HG03378 (cell line): ENCODE results near the gene MACROD2.
"Not testable (repeated sequence)": the region's sequence is repeated elsewhere in the genome, so short reads cannot be mapped to it uniquely, and the experiment has no call there.

Source experiments
- ATAC-seq: cut with Tn5 transposase; IDR thresholded peaks from one replicate; pipeline ENCODE4 v1.9.1; 2021; ENCODE audit warnings: mild to moderate bottlenecking, moderate library complexity; ENCODE audit not compliant: unreplicated experiment

MACROD2 gene

DNA sequence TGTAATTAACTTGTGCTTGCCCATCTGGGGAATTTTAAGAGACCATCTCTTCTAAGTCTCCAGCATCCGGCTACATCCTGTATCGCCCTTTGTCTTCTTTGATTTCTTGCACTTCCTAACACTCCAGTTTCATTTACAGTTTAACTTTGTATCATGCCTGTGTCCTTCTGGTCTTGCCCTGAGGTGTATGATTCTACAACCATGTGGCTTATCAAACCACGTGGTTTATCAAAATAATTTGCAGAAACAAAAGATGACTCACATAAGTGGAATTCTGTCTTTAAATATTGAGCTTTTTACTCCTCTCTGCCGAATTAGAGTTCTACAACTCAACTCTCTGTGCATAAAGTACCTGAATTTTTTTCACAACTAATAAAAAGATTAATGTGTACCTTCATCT lies 1997.2 kb downstream of the MACROD2 start:
- no peak for ATAC-seq

DNA sequence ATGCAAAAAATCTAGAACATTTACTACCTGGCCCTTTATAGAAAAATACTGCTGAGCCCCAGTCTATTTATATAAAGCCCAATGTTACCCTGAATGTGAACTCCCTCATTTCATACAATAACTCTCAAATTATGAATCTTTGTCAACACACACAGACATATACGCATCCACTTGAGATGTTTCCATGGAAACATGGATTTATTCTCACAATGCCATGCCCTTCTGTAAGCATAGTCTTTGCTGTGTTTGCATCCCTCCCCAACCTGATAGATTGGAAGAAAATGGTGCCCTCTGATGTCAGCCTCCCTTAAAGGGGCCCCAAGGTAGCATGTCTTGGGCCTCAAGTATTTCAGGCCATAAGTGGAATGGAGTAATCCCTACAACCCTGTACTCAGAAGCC lies 2004.8 kb downstream of the MACROD2 start:
- no peak for ATAC-seq

DNA sequence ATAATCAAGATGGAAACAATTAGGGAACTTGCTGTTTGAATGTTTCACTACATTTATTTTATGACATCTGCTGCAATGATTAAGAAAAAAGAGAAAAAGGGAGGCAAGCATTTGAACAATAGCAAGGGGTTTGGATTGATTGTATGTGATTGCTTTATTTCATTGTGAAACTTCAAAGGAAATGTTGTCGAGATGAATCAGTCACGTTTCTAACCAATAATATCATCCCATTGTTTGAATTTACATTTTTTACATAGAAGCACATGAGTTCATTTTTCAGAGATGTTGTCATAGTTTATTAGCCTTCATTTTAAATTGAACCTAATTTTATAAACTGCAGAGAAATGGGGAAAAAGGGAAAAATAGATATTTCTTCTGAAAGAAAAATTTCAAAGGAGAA lies 2006.0 kb downstream of the MACROD2 start:
- ATAC-seq, result no peak

DNA sequence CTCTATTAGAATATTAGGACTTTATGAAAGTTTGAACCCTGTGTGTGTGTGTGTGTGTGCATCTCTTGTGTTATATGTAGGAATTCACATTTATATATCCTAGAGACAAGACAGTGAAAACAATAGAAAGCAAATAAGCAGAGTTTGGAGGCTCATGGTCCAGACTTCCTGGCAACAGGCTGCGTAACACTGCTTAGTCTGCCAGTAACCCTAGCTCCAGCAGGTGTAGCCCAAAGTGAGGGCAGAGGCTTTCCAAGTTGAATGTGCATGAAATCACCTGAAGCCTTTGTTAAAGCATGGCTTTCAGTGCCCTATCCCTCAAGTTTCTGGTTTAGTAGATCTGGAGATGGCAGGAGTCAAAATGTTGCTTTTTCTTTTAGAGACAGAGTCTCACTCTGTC lies 2008.0 kb downstream of the MACROD2 start:
- no peak for ATAC-seq

DNA sequence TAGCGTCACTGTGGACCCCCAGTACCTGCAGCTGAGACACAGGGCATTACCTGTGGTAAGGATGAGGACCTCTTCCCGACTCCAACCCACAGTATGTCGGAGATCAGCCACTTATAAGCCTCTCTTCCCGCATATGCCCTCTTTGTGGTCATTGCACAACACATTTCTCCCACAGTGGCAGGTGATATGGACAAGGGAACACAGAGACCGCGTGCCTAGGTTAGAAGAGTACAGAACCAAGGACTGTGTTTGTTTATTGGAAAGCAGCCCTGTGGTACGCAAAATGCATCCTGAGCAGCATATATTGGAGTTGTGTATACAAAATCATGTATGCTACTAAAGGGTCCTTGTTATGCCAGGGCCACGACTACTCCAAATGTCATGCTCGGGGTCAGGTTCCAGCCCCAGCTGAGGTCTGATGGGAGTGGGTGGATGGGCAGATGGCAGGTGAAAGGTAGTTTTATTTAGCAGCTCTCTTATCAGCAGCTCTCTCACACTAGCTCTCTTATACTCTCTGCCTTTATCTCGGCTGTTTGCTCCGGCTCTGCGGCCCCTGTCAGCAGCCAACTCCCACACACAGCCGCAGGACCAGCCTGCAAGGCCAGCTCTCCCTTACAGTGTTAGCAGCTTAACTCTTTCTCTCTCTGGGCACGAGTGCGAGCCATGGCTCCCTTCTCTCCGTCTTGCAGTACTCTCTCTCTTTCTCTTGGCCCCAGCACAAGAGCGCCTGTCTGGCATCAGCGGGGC lies 2009.0 kb downstream of the MACROD2 start:
- ATAC-seq, result no peak

DNA sequence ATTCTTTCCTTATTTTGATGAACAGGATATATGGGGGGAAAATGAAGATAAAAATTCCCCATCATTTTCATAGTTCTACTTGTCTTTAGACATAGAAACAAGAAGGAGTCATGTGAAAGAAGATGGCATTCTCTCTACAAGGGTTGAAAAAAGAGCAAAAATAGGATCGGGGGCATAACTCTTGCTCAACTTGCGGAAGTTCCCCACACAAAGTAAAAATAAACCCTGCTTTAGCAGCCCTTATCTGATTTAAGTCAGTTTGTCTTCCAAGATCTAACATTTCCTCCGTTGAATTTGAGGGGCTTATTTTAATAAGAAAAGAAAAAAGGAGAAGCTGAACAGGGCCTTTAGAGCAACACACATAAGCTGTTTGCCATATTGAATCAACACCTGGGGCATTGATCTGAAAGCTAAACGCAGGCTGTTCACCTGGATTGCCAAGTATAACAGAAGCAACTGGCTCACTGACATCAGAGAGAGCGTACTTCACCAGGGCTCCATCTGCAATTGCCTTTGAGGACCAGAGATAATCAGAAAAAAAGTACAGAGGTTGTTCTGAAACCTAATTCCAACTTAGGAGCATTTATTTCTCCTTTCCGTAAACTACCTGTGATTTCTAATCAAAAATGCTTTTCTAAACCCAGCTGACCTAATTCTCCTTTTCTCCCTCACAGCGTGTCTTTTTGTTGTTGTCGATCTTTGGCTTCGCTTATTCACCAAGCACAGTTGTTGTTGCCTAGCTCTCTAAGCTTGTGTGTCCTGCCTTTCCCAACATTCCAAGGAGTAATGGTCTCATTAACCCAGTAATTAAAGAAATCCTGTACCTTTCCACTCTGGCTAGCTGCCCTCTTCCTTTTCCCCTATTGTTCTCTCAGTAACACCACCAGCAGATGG lies 2010.0 kb downstream of the MACROD2 start:
- ATAC-seq, result no peak

DNA sequence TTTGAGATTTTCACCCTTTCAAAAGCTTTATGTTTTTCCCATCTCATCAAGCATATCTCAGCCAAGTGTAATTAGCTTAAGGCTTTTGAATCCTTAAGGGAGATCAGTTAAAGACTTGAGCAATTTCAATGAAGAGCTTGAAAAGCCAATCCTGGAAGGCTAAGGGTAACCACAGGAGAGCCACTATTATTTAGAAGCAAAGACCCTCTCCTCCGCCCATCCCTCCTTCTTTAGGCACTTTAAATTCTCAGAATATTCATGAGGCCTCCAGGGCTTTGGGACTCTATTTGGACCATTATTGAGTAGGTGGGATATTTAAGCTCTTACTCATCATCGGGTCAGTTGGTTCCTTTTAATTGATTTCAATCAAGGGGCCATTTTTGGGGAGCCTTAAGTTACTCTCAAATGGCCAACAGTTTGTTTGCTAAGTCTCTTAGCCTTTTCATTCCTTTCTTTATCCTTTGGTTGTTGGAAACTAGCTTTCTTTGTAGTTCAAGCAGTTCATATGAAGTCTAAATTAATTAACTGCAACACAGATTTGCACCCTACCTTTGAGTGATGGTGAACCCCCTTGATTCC lies 2010.7 kb downstream of the MACROD2 start:
- ATAC-seq, result no peak

DNA sequence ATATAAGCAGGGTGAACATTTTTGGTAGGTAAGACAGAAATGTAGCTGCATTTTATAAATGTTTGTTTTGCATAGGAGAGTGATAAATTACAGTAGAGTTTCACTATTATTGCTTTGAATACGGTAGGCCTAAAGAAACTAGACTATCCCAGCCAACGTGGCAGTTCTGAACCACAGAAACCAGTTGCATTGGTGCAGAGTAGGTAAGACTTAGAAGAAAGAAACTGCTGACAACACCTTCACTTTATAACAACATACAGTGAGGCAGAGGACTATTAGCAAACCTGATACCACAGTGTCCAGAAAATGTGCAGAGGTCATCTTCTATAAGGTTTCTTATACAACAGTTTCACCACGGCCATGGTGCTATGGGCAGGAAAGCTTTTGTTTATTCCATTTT lies 2011.8 kb downstream of the MACROD2 start:
- ATAC-seq, result peak; percentile 98

DNA sequence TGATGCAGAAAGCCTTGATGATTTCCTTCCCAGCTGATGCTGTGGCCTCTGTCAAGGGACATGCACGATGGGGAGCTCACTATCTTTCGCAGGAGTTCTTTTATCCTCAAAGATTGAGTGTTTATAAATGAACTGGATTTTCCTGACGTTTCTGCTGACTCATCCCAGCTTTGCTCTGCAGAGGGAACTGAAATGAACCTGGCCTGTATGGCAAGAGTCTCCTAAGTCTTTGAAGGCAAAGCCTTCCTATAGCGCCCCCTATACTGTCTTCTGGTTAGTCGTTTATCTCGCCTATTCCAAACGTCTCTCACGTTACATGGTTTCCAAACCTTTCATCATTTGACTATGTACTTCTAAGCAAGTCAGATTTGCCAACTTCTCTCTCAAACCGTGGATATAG lies 2012.6 kb downstream of the MACROD2 start:
- ATAC-seq, result no peak

DNA sequence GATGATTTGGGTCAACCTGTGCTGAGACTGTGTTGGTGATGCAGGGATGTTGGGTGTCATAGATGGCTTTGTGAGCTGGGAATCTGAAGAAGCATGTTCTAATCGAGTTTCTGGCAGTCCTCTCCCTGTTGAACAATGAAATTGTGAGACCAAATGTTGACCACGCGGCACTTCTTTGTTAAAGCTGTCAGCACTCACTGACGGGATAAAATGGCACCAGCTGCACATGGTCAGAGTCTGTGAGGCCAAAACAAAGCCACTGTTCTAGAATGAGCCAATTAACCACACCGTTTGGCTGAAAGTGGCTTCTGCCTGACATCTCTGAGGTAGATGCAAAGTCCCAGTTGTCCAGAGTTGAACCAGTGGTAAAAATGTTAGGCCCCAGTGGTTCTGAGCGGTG lies 2015.7 kb downstream of the MACROD2 start:
- ATAC-seq, result no peak

DNA sequence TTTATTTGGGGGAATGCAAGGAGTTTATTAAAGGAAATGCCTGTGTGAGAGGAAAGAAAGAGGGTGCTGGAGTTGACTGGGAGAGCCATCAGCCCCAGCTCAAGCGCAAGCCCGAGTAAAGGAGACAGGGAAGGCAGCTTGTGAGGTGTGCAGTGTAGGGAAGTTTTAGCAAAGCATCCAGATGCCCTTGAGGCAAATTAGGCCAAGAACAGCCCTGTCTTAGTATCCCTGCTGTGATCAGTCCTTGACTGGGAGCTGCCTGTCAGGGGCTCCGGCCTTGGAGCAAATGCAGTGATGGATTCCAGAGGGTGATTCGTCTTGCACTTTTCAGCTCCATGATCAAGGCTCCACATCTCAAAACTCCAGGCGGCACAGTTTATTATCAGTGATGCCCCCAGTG lies 2016.2 kb downstream of the MACROD2 start:
- ATAC-seq, result no peak

DNA sequence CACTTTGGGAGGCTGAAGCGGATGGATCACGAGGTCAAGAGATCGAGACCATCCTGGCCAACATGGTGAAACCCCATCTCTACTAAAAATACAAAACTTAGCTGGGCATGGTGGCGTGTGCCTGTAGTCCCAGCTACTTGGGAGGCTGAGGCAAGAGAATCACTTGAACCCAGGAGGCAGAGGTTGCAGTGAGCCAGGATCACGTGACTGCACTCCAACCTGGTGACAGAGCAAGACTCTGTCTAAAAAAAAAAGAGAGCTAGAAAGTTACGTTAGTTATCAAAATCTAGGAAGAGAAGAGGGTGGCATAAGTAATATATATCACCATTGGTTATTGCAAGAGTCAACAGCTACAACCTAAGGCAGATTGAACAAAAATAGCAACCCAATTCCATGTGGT lies 2017.6 kb downstream of the MACROD2 start:
- ATAC-seq, result not testable (repeated sequence)

DNA sequence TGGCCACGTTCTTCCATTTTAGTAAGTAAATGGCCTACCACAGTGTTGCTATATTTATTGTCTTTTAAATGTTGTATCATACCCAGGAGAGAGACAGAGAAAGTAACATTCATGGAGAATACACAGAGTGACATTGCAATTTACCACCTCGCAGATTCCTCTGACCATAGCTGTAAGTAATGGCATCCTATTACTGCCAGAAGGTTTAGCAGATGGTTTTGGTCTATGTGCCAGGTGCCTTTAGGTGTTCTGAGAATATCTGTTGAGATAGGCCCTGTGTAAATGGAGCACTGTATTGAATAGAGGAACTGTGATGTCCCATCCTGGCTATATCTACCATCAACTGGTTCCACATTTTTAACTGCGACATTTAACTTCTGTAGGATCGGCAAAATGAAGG lies 2018.3 kb downstream of the MACROD2 start:
- ATAC-seq, result no peak

DNA sequence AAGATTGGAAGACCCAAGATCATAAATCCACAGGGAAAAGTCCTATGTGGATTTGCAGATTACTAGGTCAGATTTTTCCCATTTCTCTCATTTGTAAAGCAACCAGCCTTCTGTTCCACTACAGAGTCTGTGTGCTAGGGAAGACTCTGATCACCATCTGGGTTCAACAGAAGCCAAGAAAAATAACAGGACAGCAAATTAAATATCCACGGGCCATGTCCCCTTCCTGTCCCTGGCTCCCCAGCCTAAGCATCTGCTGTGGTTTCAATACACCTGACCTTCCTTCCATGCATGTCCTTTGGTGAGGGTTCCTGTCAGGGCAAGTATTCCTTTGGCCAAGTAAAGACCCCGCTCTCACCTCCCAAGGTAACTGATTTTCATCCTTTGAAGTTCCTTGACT lies 2019.1 kb downstream of the MACROD2 start:
- ATAC-seq, result no peak

DNA sequence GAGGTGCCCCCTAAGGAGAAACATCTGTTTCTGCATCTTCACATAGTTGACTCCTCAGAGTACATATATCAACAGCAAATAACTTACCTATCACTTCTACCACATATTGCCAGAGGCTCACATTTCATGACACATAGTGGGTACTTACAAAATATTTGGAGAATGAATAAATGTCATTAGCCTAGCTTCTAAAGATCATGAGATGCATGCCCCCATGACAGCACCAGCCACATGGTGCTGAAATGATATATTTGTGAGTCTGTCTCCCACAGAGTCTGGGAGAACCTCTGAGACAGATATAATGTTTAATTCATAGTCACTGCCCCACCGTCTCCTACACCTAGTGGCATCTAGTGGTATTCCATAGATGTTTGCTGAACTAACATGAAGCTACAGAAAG lies 2022.3 kb downstream of the MACROD2 start:
- no peak for ATAC-seq

DNA sequence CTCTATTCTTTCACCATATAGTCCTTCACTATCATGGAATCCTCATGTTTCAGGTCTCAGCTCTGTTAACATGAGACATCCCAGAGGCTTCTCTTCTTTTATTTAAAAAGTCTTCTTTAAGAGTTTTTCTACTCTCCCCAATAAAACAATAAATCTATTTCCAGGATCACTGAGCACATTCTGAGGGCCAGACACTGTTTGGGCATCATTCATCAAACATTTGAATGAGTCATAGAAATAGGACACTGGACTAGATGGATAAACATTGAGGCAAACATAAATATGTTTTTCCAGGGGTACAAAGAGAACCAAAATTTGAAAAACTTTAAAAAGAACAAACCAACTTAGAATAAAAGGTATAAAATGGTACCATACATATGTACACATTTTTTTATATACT lies 2023.6 kb downstream of the MACROD2 start:
- no peak for ATAC-seq

DNA sequence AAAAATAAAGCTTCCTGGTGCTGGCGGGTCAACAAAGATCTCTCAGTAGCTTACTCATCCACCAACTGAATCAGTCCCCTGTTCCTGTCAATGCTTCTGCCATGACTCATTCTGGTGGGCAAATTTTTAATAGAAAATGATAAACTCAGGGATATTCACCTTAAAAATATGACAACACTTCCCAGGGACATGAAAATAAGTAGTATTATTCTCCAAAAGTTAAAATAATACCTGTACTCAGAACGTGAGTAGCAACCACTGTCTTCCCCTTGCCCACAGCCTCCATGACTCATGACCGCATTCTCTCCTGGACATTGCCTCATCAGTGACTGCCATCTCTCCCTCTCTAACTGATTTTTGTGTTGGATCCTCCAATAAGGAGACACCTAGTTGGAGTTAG lies 2025.7 kb downstream of the MACROD2 start:
- ATAC-seq, result no peak

DNA sequence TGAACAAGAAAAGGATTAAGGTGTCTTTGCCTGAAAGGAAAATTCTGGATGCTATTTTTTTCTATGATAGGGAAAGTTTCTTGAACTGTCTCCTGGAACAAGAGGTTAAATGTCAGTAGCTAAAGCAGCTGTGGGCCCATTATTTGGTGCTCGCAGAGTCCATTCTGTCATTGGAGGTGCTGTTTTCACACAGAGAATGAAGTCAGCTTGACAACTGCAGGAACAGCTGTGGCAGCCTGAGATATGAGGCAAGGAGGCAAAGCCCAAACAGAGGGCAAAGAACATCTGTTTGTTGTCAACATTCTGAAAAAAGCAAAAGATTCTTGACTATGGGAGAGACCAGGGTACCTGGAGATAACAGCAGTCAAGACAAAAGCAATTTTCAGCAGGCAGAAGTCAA lies 2029.8 kb downstream of the MACROD2 start:
- ATAC-seq, result no peak

DNA sequence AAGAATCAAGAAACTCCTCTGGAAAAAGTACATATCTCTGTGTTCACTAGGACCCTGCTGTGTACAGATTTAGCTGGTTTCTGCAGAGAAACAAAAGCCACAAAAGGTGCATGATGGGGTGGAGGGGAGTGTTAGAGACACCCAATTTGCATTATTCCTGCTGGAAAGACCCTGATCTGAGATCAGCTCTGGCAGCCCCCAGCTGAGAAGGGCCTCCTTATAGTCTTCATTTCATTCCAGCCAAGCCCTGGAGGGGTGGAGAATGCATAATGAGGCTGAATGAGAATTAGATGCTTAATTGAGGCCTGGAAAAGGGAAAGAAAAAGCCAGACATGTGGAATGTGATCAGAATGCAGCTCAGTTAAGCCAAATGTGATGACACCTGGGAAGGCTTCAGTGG lies 2032.4 kb downstream of the MACROD2 start:
- ATAC-seq, result no peak

DNA sequence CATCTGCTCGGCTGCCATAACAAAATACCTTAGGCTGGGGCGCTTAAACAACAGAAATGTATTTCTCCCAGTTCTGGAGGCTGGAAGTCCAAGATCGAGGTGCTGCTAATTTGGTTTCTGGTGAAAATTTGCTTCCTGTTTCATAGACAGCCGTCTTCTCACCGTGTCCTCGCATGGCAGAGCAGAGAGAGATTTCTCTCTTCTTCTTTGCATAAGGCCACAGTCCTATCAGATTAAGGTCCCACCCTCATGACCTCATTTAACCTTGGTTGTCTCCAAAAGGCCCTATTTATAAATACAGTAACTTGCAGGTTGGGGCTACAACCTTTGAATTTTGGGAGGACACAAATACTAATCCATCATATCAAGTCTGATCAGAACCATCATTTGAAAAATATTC lies 2033.6 kb downstream of the MACROD2 start:
- no peak for ATAC-seq

DNA sequence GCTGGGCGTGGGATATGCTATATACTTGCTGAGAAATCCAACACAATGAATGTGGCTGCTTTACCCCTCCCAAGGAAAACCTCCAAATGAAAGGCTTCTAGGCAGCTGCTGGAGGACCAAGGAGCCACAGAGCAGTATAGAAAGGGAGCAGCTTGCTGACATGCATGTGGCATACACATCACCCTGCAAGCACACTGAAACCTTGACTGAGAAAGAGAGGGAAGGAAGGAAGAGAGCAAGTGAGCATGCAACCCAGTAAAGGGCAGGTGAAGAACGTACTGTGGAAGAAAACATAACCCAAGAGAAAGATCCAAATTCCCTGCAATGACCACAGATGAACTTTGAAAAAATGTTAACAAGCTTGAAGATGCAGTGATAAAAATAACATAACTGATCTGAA lies 2034.9 kb downstream of the MACROD2 start:
- ATAC-seq, result no peak

DNA sequence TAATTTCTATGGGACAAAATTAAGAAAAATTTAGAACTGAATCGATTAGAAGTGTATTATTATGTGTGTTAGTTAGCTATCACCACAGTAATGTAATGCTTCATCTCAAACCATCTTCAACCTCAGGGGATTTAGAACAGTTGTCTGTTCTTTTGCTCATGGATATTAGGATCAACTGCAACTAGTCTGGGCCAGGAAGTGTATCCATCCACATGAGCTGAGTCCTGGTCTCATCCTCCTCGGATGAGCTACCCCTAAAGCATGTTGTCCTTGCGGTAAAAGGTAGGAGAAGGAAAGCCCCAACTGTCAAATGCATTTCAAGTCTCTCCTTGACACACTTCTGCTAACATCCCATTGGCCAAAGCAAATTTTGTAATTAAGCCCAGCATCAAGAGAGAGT lies 2040.3 kb downstream of the MACROD2 start:
- ATAC-seq, result no peak
